Activated CD8-positive, alpha-beta memory T cell treated with anti-CD3 and anti-CD28 coated beads for 1 hour (primary cell): ENCODE measurements around the gene KIDINS220.

Source experiments
- DNase-seq, 2 donors: peaks; one replicate each; pipeline ENCODE4 v3.0.0-alpha.2; 2020; ENCODE audit warnings: low read depth in 1 of 2; ENCODE audit errors: extremely low read depth in 1 of 2

KIDINS220 gene

DNA sequence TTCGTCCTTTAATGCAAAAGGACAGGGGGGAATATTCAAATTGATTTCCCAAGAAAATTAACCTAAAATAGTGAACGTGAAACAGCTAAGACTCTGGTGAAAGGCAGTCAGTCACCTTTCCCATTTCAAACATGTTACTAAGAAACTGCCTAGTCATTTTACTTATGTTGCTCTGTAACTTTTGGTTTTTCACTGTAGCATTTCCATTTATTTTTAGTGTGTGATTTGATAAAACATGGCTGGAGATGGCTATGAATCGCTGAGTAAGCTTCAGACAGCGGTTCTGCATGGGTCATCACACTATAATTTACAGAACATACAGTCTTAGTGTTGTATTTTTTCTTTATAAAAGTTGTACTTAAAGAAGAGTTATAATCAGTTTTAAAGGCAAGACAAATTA lies 16.0 kb upstream of the KIDINS220 start:
- no peak for DNase-seq

DNA sequence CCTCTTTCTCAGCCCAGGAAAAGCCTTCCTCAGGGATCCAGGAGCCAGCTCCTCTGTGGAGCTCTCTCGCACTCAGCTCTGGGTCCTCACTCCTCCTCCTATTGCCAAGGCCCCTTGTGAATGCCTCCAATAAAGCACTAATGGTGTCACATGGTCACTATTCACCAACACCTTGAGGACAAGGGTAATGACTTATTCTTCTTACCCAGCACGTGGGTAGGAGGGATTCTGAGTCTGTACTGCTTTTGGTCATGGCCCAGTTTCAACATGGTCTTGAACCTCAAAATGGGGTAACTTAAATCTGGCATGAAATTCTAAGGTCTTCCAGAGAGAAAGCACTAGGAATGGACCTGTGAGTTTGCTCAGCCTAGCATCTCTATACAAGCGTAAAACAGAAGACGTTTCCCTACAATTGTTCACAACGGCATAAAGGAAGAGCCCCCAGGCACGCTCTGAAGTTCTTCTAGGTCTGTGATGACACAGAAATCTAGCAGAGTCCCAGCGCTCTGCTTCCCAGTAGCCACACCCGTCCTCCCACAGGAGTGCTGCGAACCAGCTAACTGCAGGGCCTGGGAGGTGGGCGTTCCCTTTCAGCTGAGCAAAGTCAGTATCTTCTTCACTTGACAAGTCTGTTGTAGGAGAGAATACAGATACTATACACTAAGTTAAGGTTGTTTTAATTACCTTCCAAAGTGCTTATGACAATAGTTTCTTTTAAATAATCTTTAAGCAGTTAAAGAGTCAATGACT lies 14.6 kb upstream of the KIDINS220 start:
- no peak for DNase-seq

DNA sequence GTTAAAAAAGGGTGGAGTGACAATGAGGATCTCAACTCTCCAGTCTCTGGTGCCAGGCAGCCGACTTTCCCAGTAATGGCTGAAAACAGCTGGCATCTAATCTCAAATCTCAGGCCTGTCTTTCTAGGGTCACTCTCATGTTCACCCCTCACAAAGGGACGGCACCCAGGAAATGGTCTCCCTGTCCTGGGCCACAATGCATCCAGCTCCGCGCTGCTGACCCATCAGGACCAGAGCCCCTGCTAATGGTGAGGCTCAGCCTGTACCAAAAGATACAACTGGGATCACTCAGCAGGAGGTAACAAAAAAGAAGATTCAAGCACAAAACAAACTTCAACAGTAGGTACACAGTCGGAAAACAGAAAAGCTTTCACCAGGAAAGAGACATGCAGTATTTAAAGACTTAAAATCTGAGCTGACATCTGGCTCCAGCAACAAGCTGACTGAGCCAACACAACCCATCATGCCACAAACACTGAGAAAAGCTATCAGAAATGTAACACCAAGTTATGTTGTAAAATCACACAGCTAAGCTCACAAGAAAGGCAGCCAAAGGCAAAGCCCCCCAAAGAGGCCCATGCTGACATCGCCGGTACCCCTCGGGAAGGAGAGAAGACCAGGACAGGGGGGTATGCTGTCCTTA lies 13.6 kb upstream of the KIDINS220 start:
- no peak for DNase-seq

GRCh38 chr2:8849327-8849726 lies 11.9 kb upstream of the KIDINS220 start:
- DNase-seq, result no peak

GRCh38 chr2:8848328-8849100 lies 11.1 kb upstream of the KIDINS220 start:
- no peak for DNase-seq

DNA sequence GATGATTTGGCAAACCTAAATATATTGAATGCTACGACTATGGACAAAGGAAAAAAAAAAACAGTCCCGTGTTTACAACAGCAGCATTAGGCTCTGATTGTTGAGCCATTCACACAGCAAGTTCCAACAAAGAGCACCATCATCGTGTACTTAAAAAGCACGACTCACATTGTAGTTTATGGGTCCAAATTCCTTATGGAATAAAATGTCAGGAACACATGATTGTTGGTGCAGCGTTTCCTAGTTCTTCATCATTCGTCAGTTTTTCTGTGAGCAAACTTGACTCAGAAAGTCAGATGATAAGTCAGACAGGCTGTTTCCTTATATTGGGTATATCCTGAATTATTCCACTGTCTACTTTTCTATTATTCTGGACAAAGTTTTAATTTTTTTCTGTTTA lies 10.0 kb upstream of the KIDINS220 start:
- no peak for DNase-seq

DNA sequence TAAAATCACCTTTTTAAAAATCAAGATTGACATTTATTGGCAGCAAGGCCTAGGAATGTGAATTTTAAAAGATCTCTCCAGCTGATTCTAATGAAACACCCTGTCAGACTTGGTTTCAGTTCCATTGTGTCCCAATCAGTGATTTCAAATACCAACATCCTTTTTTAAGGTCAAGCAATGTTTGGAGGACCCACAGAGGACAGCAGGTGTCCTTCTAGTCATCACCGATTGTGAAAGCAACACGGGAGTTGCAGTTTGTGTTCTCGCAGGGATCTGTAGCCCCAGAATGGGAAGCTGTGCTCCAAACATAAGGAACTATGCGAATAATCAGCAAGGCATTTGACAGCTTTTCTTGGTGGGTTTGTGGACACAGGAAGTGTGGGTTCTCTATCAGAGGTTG lies 4.5 kb upstream of the KIDINS220 start:
- no peak for DNase-seq

GRCh38 chr2:8840475-8841091 lies 3.2 kb upstream of the KIDINS220 start:
- DNase-seq, result no peak

DNA sequence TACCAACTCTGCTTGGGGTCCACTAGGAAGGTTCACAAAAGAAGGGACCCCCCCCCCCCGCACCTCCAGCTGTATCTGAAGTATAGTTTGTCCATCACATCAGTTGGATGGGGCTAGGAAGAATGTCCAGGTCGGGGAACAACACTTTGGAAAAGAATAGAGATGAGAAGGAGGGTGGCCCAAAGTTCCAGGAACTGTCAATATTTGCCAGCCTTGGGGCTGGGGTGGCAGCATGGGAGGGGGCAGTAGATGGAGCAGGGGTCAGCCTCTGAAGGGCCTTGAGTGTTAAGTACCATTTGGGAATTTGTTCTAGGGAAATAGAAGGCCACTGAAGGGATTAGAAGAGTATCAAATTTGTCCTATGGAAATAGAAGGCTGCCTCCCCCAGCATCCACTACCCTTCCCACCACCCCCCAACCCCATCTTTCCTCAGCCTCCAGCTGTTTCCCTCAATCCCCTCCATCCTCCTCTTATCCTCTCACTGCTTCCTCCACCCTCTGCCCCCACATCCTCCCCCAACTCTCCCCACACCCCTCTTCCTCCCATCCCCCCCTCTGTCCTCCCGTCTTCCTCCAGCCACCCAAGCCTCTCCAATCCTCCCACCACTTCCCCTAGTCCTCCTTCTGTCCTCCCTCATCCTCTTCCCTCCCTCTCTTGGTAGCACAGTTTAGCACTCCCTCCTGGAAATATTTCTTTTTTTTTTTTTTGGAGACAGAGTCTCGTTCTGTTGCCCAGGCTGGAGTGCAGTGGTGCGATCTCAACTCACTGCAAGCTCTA lies 2.0 kb upstream of the KIDINS220 start:
- no peak for DNase-seq

- no peak for DNase-seq
These were observed 355 bp upstream of the KIDINS220 start for GRCh38 chr2:8837795-8838140.

DNA sequence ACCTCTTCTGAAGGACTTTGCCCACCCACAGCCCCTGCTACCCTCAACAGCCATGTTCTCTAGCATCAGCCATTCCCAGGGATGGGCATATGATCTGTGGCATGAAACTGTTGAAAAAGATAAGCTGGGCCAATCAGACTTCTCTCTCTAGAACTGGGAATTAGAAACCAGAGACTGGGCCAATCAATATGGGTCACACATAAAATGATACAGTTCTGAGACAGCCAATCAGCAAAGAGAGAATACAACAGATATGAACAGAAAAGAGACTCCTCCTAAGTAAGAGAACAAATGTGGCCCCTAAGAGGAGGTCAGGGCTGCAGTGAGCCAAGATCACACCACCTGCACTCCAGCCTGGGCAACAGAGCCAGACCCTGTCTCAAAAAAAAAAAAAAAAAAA lies 2.1 kb downstream of the KIDINS220 start:
- no peak for DNase-seq

DNA sequence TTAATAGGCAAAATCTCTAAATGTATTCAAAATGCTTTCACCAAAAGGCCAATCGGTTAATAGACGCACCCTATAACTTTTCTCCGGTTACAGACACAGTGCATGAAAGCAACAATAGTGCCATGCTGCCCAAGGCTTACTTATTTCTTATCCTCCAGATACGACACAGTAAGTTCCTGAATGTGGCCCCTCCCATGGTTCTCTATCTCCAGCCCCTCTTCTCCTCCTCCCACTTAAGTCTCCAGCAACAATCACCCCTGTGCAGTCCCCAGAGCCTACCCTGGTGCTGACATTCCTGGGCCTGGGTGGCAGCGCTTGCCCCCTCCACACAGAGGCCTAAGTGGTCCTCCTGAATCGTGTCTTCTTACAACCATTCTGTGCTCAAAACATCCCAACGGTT lies 3.6 kb downstream of the KIDINS220 start:
- DNase-seq, result no peak

DNA sequence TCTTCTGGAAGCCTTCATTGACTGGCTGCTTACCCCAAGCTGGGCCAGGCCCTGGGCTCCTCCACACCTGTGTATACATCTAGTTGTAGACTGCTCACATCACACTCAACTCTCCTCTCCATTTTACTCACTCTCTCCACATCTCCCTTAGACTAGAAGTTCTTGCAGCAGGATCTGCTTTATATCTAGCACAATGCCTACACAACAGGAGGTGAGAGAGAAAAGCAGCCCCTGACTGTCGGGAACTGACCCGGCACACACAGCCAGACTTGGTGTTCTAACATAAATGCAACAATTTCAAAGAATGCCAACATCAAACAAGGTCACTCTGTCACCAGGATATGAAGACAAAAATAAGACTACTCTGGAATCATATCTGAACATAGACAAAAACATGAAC lies 5.9 kb downstream of the KIDINS220 start:
- no peak for DNase-seq

DNA sequence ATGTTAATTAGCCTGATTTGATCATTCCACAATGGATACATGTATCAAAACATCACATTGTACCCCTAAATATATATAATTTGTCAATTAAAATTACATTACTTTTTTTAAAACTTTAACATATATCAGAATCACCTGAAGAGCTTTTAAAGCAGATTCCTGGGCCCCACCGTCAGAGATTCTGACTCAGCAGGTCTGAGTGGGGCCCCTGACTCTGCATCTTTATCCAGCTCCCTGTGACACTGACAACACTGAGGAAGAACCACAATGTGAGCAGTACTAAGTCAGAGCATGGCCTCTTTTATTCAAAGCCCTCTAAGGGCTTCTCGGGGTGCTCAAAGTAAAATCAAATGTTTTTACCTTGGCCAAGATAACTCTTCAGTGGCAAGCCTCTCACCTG lies 9.7 kb downstream of the KIDINS220 start:
- DNase-seq, result no peak

DNA sequence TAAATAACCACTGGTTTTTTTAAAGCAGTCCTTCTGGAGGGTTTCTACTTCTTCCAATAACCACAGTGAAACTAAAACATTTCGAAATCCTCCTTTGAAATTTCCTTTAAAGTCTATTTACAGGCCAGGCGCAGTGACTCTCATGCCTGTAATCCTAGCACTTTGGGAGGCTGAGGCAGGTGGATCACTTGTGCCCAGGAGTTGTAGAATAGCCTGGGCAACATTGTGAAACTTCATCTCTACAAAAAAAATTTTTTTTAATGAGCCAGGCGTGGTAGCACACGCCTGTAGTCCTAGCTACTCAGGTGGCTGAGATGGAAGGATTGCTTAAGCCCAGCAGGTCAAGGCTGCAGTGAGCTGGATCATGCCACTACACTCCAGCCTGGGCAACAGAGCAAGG lies 15.2 kb downstream of the KIDINS220 start:
- no peak for DNase-seq

DNA sequence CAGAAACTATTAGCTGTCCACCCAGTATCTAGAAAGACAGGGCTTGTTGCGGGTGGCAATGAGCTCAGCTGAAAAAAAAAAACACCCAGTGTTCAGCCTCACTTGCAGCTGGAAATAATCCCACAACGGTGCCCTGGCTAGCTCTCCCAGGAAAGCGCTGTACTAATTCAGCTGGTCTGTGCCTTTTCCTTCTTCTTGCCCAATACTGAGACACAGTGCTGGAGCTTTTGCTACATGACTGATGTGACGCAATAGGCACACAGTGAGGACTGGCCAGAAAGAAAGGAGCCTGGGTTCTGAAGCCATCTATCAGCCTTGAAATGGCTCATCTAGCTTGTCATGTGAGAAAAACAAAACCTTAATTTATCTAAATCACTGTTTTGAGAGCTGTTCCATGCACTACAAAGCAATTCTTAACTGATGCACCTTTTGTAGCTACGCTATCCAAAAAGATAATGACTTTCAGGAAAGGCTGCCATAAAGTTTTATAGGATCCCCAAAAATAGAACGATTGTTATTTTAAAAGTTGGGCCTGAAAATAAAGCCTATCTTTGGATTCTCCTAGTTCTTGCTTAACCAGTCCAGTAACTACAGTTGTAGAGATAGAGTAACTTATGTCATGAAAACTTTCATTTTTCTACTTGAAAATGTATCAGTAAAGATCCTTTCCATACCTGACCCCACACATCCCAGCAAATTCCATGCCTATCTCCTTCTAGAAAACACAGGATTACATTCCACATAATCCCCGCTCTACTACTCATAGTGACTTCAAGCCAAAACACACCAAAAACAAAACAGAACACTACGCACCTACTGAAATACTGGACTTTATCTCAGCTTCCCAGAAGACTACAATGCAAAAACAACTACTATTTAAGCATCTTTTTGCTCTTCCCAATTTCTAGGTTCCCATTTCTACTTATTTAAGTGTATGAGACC lies 15.9 kb downstream of the KIDINS220 start:
- no peak for DNase-seq

DNA sequence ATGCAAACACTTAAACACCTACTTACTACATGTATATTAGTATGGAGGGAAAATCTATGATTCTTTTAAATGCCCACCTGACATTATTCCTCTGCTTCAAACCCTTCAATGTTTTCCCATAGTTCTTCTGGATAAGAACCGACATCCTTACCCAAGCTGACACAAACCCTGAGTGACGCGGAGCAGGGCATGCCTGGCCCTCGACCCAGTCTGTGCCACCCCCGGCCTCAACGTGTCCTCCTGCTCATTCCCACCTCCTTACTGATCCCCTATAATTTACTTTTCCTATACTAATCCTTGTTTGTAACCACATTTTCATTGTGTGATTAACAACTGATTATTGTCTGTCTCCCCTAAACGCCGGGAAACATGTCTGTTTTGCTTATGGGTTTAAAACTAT lies 17.5 kb downstream of the KIDINS220 start:
- no peak for DNase-seq

- DNase-seq, result no peak
These were observed 18.2 kb downstream of the KIDINS220 start for GRCh38 chr2:8819194-8819593.

- no peak for DNase-seq
These were observed 20.2 kb downstream of the KIDINS220 start for GRCh38 chr2:8817221-8817620.
